ENCODE results near the gene MAS1.

GRCh38 chr6:159913375-159913774 lies 22.6 kb downstream of the MAS1 start:
- TF ChIP-seq JUN (IDR thresholded peaks at IDR 0.05; ENCODE audit: borderline replicate concordance, insufficient read depth, insufficient read length, low read depth): no peak
- TF ChIP-seq POLR2AphosphoS5 (IDR thresholded peaks at IDR 0.05; ENCODE audit: insufficient read depth, low read depth, low read length): no peak
- no peak for TF ChIP-seq CTCF (IDR thresholded peaks at IDR 0.05; ENCODE audit: extremely low read depth in 1 of 2, insufficient read depth in 1 of 2, low read depth in 1 of 2, low read length in 2 of 2)
- TF ChIP-seq EZH2 (IDR thresholded peaks at IDR 0.05; ENCODE audit: borderline replicate concordance, low read depth, low read length, severe bottlenecking): no peak
- no peak for TF ChIP-seq POLR2A (IDR thresholded peaks at IDR 0.05; ENCODE audit: low read depth, low read length)
- TF ChIP-seq FOS (IDR thresholded peaks at IDR 0.05; ENCODE audit: borderline replicate concordance, insufficient read depth, low read length): no peak
- TF ChIP-seq MYC (IDR thresholded peaks at IDR 0.05; ENCODE audit: low read depth, low read length): no peak
